Measurements from ENCODE around the gene MANF.

The MANF gene

DNA sequence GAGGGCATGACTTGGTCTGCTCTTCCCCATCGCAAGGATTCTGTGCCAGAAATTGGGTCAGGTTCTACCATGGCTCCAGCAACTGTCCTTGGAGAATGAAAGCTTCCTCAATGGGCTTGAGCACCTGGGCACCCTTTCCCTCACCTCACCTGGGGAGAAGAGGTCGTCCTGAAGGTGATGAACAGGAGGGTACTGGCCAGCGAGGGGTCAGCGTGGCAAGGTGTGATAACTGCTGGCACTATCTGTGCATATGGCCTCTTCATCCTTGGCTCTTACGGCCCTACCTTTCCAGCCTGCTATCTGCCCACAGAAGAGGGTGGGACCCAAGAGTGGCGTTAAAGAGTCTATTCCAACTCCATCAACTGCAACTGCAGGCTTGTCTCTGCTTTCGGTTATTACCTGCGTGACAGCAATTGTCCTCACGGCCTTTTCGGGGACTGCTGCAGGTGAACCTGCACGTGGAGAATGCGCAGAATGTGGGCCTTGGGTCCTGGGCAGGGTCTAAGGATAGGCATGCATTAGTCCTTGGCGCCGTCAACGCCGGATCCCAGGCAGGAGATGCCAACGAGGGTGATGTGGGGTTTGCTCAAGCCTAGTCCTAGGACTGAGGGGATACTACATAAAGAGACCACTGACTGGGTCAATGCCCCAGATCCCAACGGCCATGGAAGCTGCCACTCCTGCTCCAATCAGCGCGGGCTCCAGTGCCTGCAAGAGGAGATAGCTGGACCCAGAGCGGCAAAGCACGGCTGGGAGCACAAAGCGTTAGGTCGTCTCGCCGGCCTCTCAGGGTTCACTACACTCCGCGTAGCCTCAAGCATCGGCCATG is 5.4 kb downstream of the MANF start:
- H3K9me3 ChIP-seq (ENCODE audit: control insufficient read depth, insufficient read depth, low read length), result no peaks in the 10 kb centered on the region; the same call in 1 of the 2 replicates
- peak overlapping the region; percentile 32 for H3K4me3 ChIP-seq (ENCODE audit: low read depth, low read length)
- peaks cover 25% of the 10 kb centered on the region for H3K4me1 ChIP-seq (ENCODE audit: control insufficient read depth, insufficient read depth, low read length)
- peak overlapping the region; percentile 11; the same call in 1 of the 2 replicates for H3K9ac ChIP-seq (ENCODE audit: low read depth, low read length)
- peak overlapping the region; percentile 62 for H3K27ac ChIP-seq (ENCODE audit: low read depth, low read length)
- peaks cover 79% of the 10 kb centered on the region for H3K36me3 ChIP-seq (ENCODE audit: control insufficient read depth, insufficient read depth, low read length)
- H3K27me3 ChIP-seq (ENCODE audit: control insufficient read depth, insufficient read depth, low read length), result no peaks in the 10 kb centered on the region

DNA sequence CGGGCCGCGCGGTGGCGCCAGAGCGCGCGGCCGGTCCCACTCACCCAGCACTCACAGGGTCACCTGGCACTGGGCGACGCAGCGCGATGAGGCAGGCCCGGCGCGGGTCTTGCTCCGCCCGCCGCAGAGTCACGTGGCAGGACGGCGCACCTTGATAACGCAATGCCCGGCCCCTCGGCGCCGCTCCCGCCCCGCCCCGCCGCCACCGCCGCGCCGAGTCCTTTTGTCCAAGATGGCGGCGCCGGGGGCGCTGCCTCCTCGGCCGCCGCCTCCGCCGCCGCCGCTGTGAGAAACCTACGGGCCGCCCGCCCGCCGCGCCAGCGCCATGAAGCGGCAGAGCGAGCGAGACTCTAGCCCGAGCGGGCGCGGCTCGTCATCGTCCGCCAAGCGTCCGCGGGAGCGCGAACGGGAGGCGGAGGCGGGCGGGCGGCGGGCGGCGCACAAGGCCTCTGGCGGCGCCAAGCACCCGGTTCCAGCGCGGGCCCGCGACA is 6.0 kb downstream of the MANF start, which contains the start of gene RBM15B:
RBM15B (plus strand) TSS at position 211 of the 491 bp plus-strand sequence; CDS start at position 326, 115 bp downstream.
- Histone ChIP-seq H3K27me3 (ENCODE audit: control insufficient read depth, insufficient read depth, low read length) (no peaks in the 10 kb centered on the region), H3K4me3 (ENCODE audit: low read depth, low read length) (peak within 1 kb of the TSS; percentile 80), H3K4me1 (ENCODE audit: control insufficient read depth, insufficient read depth, low read length) (peaks cover 23% of the 10 kb centered on the region), H3K9ac (ENCODE audit: low read depth, low read length) (peak within 1 kb of the TSS; percentile 95), H3K27ac (ENCODE audit: low read depth, low read length) (peak within 1 kb of the TSS; percentile 87), H3K36me3 (ENCODE audit: control insufficient read depth, insufficient read depth, low read length) (peaks cover 82% of the 10 kb centered on the region), H3K9me3 (ENCODE audit: control insufficient read depth, insufficient read depth, low read length) (no peaks in the 10 kb centered on the region; the same call in 1 of the 2 replicates)

- Histone ChIP-seq H3K9me3 (ENCODE audit: control insufficient read depth, insufficient read depth, low read length) (no peaks in the 10 kb centered on the region; the same call in 1 of the 2 replicates), H3K27me3 (ENCODE audit: control insufficient read depth, insufficient read depth, low read length) (no peaks in the 10 kb centered on the region), H3K36me3 (ENCODE audit: control insufficient read depth, insufficient read depth, low read length) (peaks cover 82% of the 10 kb centered on the region), H3K4me3 (ENCODE audit: low read depth, low read length) (peak overlapping the region; percentile 80), H3K27ac (ENCODE audit: low read depth, low read length) (peak overlapping the region; percentile 87), H3K9ac (ENCODE audit: low read depth, low read length) (peak overlapping the region; percentile 95), H3K4me1 (ENCODE audit: control insufficient read depth, insufficient read depth, low read length) (peaks cover 17% of the 10 kb centered on the region)
Observed at GRCh38 chr3:51391566-51392354, 6.7 kb downstream of the MANF start.

GRCh38 chr3:51392355-51393133 is 7.5 kb downstream of the MANF start:
- no peaks in the 10 kb centered on the region for H3K27me3 ChIP-seq (ENCODE audit: control insufficient read depth, insufficient read depth, low read length)
- H3K36me3 ChIP-seq (ENCODE audit: control insufficient read depth, insufficient read depth, low read length), result peaks cover 80% of the 10 kb centered on the region
- no peak overlapping the region for H3K27ac ChIP-seq (ENCODE audit: low read depth, low read length)
- peaks cover 16% of the 10 kb centered on the region for H3K4me1 ChIP-seq (ENCODE audit: control insufficient read depth, insufficient read depth, low read length)
- H3K9ac ChIP-seq (ENCODE audit: low read depth, low read length), result peak overlapping the region; percentile 95
- H3K4me3 ChIP-seq (ENCODE audit: low read depth, low read length), result peak overlapping the region; percentile 80
- H3K9me3 ChIP-seq (ENCODE audit: control insufficient read depth, insufficient read depth, low read length), result no peaks in the 10 kb centered on the region; the same call in 1 of the 2 replicates

DNA sequence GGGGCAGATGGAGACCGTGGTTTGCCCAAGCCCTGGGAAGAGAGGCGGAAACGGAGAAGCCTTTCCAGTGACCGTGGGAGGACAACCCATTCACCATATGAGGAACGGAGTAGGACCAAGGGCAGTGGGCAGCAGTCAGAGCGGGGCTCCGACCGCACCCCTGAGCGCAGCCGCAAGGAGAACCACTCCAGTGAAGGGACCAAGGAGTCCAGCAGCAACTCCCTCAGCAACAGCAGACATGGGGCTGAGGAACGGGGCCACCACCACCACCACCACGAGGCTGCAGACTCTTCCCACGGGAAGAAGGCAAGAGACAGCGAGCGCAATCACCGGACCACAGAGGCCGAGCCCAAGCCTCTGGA is 8.0 kb downstream of the MANF start:
- Histone ChIP-seq H3K4me3 (ENCODE audit: low read depth, low read length) (no peak overlapping the region), H3K27me3 (ENCODE audit: control insufficient read depth, insufficient read depth, low read length) (no peaks in the 10 kb centered on the region), H3K9me3 (ENCODE audit: control insufficient read depth, insufficient read depth, low read length) (no peaks in the 10 kb centered on the region; the same call in 1 of the 2 replicates), H3K36me3 (ENCODE audit: control insufficient read depth, insufficient read depth, low read length) (peaks cover 75% of the 10 kb centered on the region), H3K9ac (ENCODE audit: low read depth, low read length) (no peak overlapping the region), H3K27ac (ENCODE audit: low read depth, low read length) (no peak overlapping the region), H3K4me1 (ENCODE audit: control insufficient read depth, insufficient read depth, low read length) (peaks cover 16% of the 10 kb centered on the region)

DNA sequence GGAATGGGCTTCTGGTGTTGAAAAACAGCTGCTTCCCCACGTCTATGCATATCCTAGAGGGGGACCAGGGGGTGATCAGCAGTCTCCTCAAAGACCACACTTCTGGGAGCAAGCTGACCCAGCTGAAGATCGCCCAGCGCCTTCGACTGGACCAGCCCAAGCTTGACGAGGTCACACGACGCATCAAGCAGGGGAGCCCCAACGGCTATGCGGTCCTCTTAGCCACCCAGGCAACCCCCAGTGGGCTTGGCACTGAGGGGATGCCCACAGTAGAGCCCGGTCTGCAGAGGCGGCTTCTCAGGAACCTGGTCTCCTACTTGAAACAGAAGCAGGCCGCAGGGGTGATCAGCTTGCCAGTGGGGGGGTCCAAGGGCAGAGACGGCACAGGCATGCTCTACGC is 8.5 kb downstream of the MANF start:
- Histone ChIP-seq H3K27me3 (ENCODE audit: control insufficient read depth, insufficient read depth, low read length) (no peaks in the 10 kb centered on the region), H3K27ac (ENCODE audit: low read depth, low read length) (no peak overlapping the region), H3K4me1 (ENCODE audit: control insufficient read depth, insufficient read depth, low read length) (peaks cover 16% of the 10 kb centered on the region), H3K36me3 (ENCODE audit: control insufficient read depth, insufficient read depth, low read length) (peaks cover 75% of the 10 kb centered on the region), H3K4me3 (ENCODE audit: low read depth, low read length) (no peak overlapping the region), H3K9ac (ENCODE audit: low read depth, low read length) (no peak overlapping the region), H3K9me3 (ENCODE audit: control insufficient read depth, insufficient read depth, low read length) (no peaks in the 10 kb centered on the region; the same call in 1 of the 2 replicates)

GRCh38 chr3:51394541-51394940 is 9.4 kb downstream of the MANF start:
- Histone ChIP-seq H3K9ac (ENCODE audit: low read depth, low read length) (no peak overlapping the region), H3K36me3 (ENCODE audit: control insufficient read depth, insufficient read depth, low read length) (peaks cover 71% of the 10 kb centered on the region), H3K9me3 (ENCODE audit: control insufficient read depth, insufficient read depth, low read length) (no peaks in the 10 kb centered on the region; the same call in 1 of the 2 replicates), H3K27ac (ENCODE audit: low read depth, low read length) (no peak overlapping the region), H3K4me1 (ENCODE audit: control insufficient read depth, insufficient read depth, low read length) (peaks cover 16% of the 10 kb centered on the region), H3K27me3 (ENCODE audit: control insufficient read depth, insufficient read depth, low read length) (no peaks in the 10 kb centered on the region), H3K4me3 (ENCODE audit: low read depth, low read length) (no peak overlapping the region)

- no peaks in the 10 kb centered on the region for H3K27me3 ChIP-seq (ENCODE audit: control insufficient read depth, insufficient read depth, low read length)
- no peaks in the 10 kb centered on the region; the same call in 1 of the 2 replicates for H3K9me3 ChIP-seq (ENCODE audit: control insufficient read depth, insufficient read depth, low read length)
- no peak overlapping the region for H3K27ac ChIP-seq (ENCODE audit: low read depth, low read length)
- H3K36me3 ChIP-seq (ENCODE audit: control insufficient read depth, insufficient read depth, low read length), result peaks cover 70% of the 10 kb centered on the region
- no peak overlapping the region for H3K9ac ChIP-seq (ENCODE audit: low read depth, low read length)
- peaks cover 11% of the 10 kb centered on the region for H3K4me1 ChIP-seq (ENCODE audit: control insufficient read depth, insufficient read depth, low read length)
- H3K4me3 ChIP-seq (ENCODE audit: low read depth, low read length), result no peak overlapping the region
Observed at GRCh38 chr3:51395493-51396213, 10.6 kb downstream of the MANF start.

- Histone ChIP-seq H3K27ac (ENCODE audit: low read depth, low read length) (no peak overlapping the region), H3K36me3 (ENCODE audit: control insufficient read depth, insufficient read depth, low read length) (peaks cover 74% of the 10 kb centered on the region), H3K4me3 (ENCODE audit: low read depth, low read length) (no peak overlapping the region), H3K4me1 (ENCODE audit: control insufficient read depth, insufficient read depth, low read length) (peaks cover 10% of the 10 kb centered on the region), H3K27me3 (ENCODE audit: control insufficient read depth, insufficient read depth, low read length) (no peaks in the 10 kb centered on the region), H3K9ac (ENCODE audit: low read depth, low read length) (no peak overlapping the region), H3K9me3 (ENCODE audit: control insufficient read depth, insufficient read depth, low read length) (no peaks in the 10 kb centered on the region; the same call in 1 of the 2 replicates)
Observed at GRCh38 chr3:51396401-51396800, 11.3 kb downstream of the MANF start.

DNA sequence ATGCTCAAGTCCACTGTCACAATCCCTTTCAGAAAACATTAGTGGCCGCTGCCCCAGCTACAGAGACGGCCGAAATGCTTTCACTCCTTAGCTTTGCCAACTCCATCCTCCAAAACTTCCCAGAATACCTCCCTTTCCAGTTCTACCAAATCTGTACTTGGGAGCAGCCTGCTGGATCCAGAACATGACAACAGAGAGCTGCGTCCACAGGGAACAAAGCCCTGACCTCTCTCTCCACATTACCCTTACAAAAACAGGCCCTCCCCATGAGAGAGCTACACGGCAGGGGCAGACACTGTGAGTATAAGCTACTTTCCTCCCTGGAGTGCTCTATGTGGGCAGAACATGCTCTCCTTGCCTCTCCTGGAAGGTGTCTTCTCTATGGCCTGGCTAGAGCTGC is 12.3 kb downstream of the MANF start:
- Histone ChIP-seq H3K27ac (ENCODE audit: low read depth, low read length) (peak overlapping the region; percentile 16), H3K4me3 (ENCODE audit: low read depth, low read length) (no peak overlapping the region), H3K9me3 (ENCODE audit: control insufficient read depth, insufficient read depth, low read length) (no peaks in the 10 kb centered on the region; the same call in 1 of the 2 replicates), H3K27me3 (ENCODE audit: control insufficient read depth, insufficient read depth, low read length) (no peaks in the 10 kb centered on the region), H3K36me3 (ENCODE audit: control insufficient read depth, insufficient read depth, low read length) (peaks cover 81% of the 10 kb centered on the region), H3K4me1 (ENCODE audit: control insufficient read depth, insufficient read depth, low read length) (peaks cover 5% of the 10 kb centered on the region), H3K9ac (ENCODE audit: low read depth, low read length) (no peak overlapping the region)

Data from HUES48 (cell line).